ENCODE data around the gene LYRM7.

Gene LYRM7

GRCh38 chr5:131209506-131210150, 38.9 kb downstream of the LYRM7 start:
- Histone ChIP-seq H3K4me1 (ENCODE audit: control insufficient read depth, low read length) (peaks cover 69% of the 10 kb centered on the region), H3K9me2 (replicated peaks; ENCODE audit: control insufficient read depth, low read length) (no peaks in the 10 kb centered on the region), H3K9me3 (ENCODE audit: control insufficient read depth, insufficient read depth, low read length) (no peaks in the 10 kb centered on the region), H3K36me3 (ENCODE audit: control insufficient read depth, low read length) (peaks cover 6% of the 10 kb centered on the region), H3K4me3 (ENCODE audit: low read length) (peak overlapping the region; percentile 67), H3K4me2 (ENCODE audit: low read length) (peak overlapping the region; percentile 82), H3F3A (ENCODE audit: control insufficient read depth, insufficient read depth) (peaks cover 21% of the 10 kb centered on the region), H3K79me2 (ENCODE audit: control insufficient read depth, low read length) (peaks cover 32% of the 10 kb centered on the region), H4K20me1 (ENCODE audit: control insufficient read depth, insufficient read depth, low read depth, low read length) (no peaks in the 10 kb centered on the region), H3K27me3 (ENCODE audit: control insufficient read depth, low read length) (no peaks in the 10 kb centered on the region), H3K27ac (ENCODE audit: low read depth, low read length) (peak overlapping the region; percentile 94)
- TF ChIP-seq, protein P1, sequence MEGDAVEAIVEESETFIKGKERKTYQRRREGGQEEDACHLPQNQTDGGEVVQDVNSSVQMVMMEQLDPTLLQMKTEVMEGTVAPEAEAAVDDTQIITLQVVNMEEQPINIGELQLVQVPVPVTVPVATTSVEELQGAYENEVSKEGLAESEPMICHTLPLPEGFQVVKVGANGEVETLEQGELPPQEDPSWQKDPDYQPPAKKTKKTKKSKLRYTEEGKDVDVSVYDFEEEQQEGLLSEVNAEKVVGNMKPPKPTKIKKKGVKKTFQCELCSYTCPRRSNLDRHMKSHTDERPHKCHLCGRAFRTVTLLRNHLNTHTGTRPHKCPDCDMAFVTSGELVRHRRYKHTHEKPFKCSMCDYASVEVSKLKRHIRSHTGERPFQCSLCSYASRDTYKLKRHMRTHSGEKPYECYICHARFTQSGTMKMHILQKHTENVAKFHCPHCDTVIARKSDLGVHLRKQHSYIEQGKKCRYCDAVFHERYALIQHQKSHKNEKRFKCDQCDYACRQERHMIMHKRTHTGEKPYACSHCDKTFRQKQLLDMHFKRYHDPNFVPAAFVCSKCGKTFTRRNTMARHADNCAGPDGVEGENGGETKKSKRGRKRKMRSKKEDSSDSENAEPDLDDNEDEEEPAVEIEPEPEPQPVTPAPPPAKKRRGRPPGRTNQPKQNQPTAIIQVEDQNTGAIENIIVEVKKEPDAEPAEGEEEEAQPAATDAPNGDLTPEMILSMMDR (IDR thresholded peaks at IDR 0.05; ENCODE audit: low read depth, low read length, poor library complexity, severe bottlenecking) = no peak
- TF ChIP-seq EZH2phosphoT487 (IDR thresholded peaks at IDR 0.05; ENCODE audit: borderline replicate concordance, low read length) = no peak

- no peaks in the 10 kb centered on the region for H4K20me1 ChIP-seq (ENCODE audit: control insufficient read depth, insufficient read depth, low read depth, low read length)
- peaks cover 74% of the 10 kb centered on the region for H3K4me1 ChIP-seq (ENCODE audit: control insufficient read depth, low read length)
- H3K9me2 ChIP-seq (replicated peaks; ENCODE audit: control insufficient read depth, low read length) = no peaks in the 10 kb centered on the region
- peak overlapping the region; percentile 82 for H3K4me2 ChIP-seq (ENCODE audit: low read length)
- H3K27ac ChIP-seq (ENCODE audit: low read depth, low read length) = peak overlapping the region; percentile 94
- peak overlapping the region; percentile 67 for H3K4me3 ChIP-seq (ENCODE audit: low read length)
- H3K9me3 ChIP-seq (ENCODE audit: control insufficient read depth, insufficient read depth, low read length) = no peaks in the 10 kb centered on the region
- peaks cover 11% of the 10 kb centered on the region for H3K36me3 ChIP-seq (ENCODE audit: control insufficient read depth, low read length)
- TF ChIP-seq, protein P1 (IDR thresholded peaks at IDR 0.05; ENCODE audit: low read depth, low read length, poor library complexity, severe bottlenecking) = no peak
- no peak for TF ChIP-seq EZH2phosphoT487 (IDR thresholded peaks at IDR 0.05; ENCODE audit: borderline replicate concordance, low read length)
- peaks cover 21% of the 10 kb centered on the region for H3F3A ChIP-seq (ENCODE audit: control insufficient read depth, insufficient read depth)
- H3K79me2 ChIP-seq (ENCODE audit: control insufficient read depth, low read length) = peaks cover 37% of the 10 kb centered on the region
- no peaks in the 10 kb centered on the region for H3K27me3 ChIP-seq (ENCODE audit: control insufficient read depth, low read length)
Observed at GRCh38 chr5:131210151-131210510, 39.4 kb downstream of the LYRM7 start.

GRCh38 chr5:131211669-131212068, 40.9 kb downstream of the LYRM7 start:
- peaks cover 47% of the 10 kb centered on the region for H3K79me2 ChIP-seq (ENCODE audit: control insufficient read depth, low read length)
- H3K9me2 ChIP-seq (replicated peaks; ENCODE audit: control insufficient read depth, low read length) = no peaks in the 10 kb centered on the region
- peak overlapping the region; percentile 82 for H3K4me2 ChIP-seq (ENCODE audit: low read length)
- no peaks in the 10 kb centered on the region for H4K20me1 ChIP-seq (ENCODE audit: control insufficient read depth, insufficient read depth, low read depth, low read length)
- no peaks in the 10 kb centered on the region for H3K27me3 ChIP-seq (ENCODE audit: control insufficient read depth, low read length)
- H3K27ac ChIP-seq (ENCODE audit: low read depth, low read length) = peak overlapping the region; percentile 94
- TF ChIP-seq EZH2phosphoT487 (IDR thresholded peaks at IDR 0.05; ENCODE audit: borderline replicate concordance, low read length) = no peak
- TF ChIP-seq, protein P1 (IDR thresholded peaks at IDR 0.05; ENCODE audit: low read depth, low read length, poor library complexity, severe bottlenecking) = no peak
- no peaks in the 10 kb centered on the region for H3K9me3 ChIP-seq (ENCODE audit: control insufficient read depth, insufficient read depth, low read length)
- H3F3A ChIP-seq (ENCODE audit: control insufficient read depth, insufficient read depth) = peaks cover 21% of the 10 kb centered on the region
- peaks cover 78% of the 10 kb centered on the region for H3K4me1 ChIP-seq (ENCODE audit: control insufficient read depth, low read length)
- peak overlapping the region; percentile 67 for H3K4me3 ChIP-seq (ENCODE audit: low read length)
- peaks cover 13% of the 10 kb centered on the region for H3K36me3 ChIP-seq (ENCODE audit: control insufficient read depth, low read length)
